ENCODE results near the gene DDX39B. TPM values are rescaled to one million over a fixed set of nuclear protein-coding genes. Genes with fewer than 3 reads are reported as not detected.

DDX39B gene
- polyA plus RNA-seq, 3 donors: 64.1 to 1,059 (median 67.8) TPM

DNA sequence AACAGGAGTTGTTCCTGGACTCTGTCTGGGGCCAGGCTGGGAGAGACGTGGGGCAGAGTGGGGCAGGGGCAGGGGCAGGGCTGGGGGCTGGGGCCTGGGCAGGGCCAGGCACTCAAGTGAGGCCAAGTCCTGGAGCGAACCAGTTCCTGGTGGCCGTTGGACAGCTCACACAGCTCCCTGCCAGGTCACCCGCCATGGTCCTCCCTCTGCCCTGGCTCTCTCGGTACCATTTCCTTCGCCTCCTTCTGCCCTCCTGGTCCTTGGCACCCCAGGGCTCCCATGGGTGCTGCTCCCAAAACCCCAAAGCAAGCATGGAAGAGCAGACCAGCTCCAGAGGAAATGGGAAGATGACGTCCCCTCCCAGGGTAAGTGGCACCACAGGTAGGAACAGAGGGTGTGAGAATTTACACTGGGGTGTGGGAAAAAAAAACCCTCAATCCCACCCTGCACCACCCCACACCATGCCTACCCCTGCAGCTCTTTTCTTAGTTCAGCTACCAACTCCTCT is 12.9 kb downstream of the DDX39B start, which contains the start of gene MCCD1:
MCCD1 (plus strand) TSS at position 142 of the 508 bp plus-strand sequence; CDS start at position 195, 53 bp downstream.
- no peak within 1 kb of the TSS for H3K9ac ChIP-seq (ENCODE audit: insufficient read depth, low read length, poor library complexity, severe bottlenecking)
- no peak within 1 kb of the TSS for H2AFZ ChIP-seq (ENCODE audit: insufficient read depth, low read depth, low read length, poor library complexity, severe bottlenecking)
- H3K9me3 ChIP-seq (replicated peaks in 1 of 2; ENCODE audit: control insufficient read depth in 1 of 2, insufficient read depth in 1 of 2, low read length in 2 of 2): no peaks in the 10 kb centered on the region
- H3K79me2 ChIP-seq (ENCODE audit: insufficient read depth, low read length): peaks cover 19% of the 10 kb centered on the region
- Mint-ChIP-seq H3K27ac (peak within 1 kb of the TSS; percentile 17 to 75 (median 65)), H3K4me1 (peaks cover 3% of the 10 kb centered on the region), H3K27me3 (ENCODE audit: low read depth in 3 of 3) (peaks cover 0 to 2% (median 1%) of the 10 kb centered on the region in 3 donors), H3K9me3 (no peaks in the 10 kb centered on the region), H3K4me3 (no peak within 1 kb of the TSS), H3K36me3 (peaks cover 43 to 48% of the 10 kb centered on the region in 2 donors)
- intact Hi-C loops (cut with micrococcal nuclease): no loop called here
- no peaks in the 10 kb centered on the region for H3K4me1 ChIP-seq (ENCODE audit: control insufficient read depth in 1 of 2, insufficient read depth in 2 of 2, low read length in 2 of 2)
- TF ChIP-seq, protein P1, sequence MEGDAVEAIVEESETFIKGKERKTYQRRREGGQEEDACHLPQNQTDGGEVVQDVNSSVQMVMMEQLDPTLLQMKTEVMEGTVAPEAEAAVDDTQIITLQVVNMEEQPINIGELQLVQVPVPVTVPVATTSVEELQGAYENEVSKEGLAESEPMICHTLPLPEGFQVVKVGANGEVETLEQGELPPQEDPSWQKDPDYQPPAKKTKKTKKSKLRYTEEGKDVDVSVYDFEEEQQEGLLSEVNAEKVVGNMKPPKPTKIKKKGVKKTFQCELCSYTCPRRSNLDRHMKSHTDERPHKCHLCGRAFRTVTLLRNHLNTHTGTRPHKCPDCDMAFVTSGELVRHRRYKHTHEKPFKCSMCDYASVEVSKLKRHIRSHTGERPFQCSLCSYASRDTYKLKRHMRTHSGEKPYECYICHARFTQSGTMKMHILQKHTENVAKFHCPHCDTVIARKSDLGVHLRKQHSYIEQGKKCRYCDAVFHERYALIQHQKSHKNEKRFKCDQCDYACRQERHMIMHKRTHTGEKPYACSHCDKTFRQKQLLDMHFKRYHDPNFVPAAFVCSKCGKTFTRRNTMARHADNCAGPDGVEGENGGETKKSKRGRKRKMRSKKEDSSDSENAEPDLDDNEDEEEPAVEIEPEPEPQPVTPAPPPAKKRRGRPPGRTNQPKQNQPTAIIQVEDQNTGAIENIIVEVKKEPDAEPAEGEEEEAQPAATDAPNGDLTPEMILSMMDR (IDR thresholded peaks at IDR 0.05): no peak
- H3K4me2 ChIP-seq (replicated peaks; ENCODE audit: extremely low read depth, low read length, poor library complexity, severe bottlenecking): no peak within 1 kb of the TSS
- H4K20me1 ChIP-seq (ENCODE audit: insufficient read depth, low read length): peaks cover 58% of the 10 kb centered on the region
- no peaks in the 10 kb centered on the region for H3K27me3 ChIP-seq (ENCODE audit: control insufficient read depth in 2 of 2, insufficient read depth in 2 of 2, low read length in 2 of 2)
- no peak within 1 kb of the TSS for H3K27ac ChIP-seq (ENCODE audit: low read depth in 1 of 2, low read length in 2 of 2)
- no peak for DNase-seq
- H3K36me3 ChIP-seq (replicated peaks in 1 of 2; ENCODE audit: control insufficient read depth in 1 of 2, insufficient read depth in 2 of 2, low read length in 2 of 2): peaks cover 44 to 47% of the 10 kb centered on the region in 2 donors
- no peak within 1 kb of the TSS for H3K4me3 ChIP-seq (replicated peaks in 1 of 3; ENCODE audit: low read depth in 2 of 3, low read length in 3 of 3)
- 97% methylated on average over 5 of the region's 7 CpGs for WGBS (ENCODE audit: insufficient coverage)

GRCh38 chr6:31528307-31528777 is 13.5 kb downstream of the DDX39B start:
- H3K27me3 Mint-ChIP-seq (ENCODE audit: low read depth in 3 of 3): peaks cover 0 to 2% (median 1%) of the 10 kb centered on the region in 3 donors
- H3K36me3 Mint-ChIP-seq: peaks cover 39 to 43% of the 10 kb centered on the region in 2 donors
- DNase-seq: no peak
- H3K9me3 ChIP-seq (replicated peaks in 1 of 2; ENCODE audit: control insufficient read depth in 1 of 2, insufficient read depth in 1 of 2, low read length in 2 of 2): no peaks in the 10 kb centered on the region
- no peak overlapping the region for H3K27ac ChIP-seq (ENCODE audit: low read depth in 1 of 2, low read length in 2 of 2)
- peaks cover 39 to 42% of the 10 kb centered on the region in 2 donors for H3K36me3 ChIP-seq (replicated peaks in 1 of 2; ENCODE audit: control insufficient read depth in 1 of 2, insufficient read depth in 2 of 2, low read length in 2 of 2)
- 100% methylated on average over 1 of the region's 4 CpGs for WGBS (ENCODE audit: insufficient coverage)
- peak overlapping the region in 4 of 7 donors; percentile 7 to 75 (median 41) for H3K27ac Mint-ChIP-seq
- no peaks in the 10 kb centered on the region for H3K9me3 Mint-ChIP-seq
- H3K4me1 Mint-ChIP-seq: peaks cover 3% of the 10 kb centered on the region
- TF ChIP-seq, protein P1 (IDR thresholded peaks at IDR 0.05): no peak
- intact Hi-C loops (cut with micrococcal nuclease): no loop called here
- peaks cover 53% of the 10 kb centered on the region for H4K20me1 ChIP-seq (ENCODE audit: insufficient read depth, low read length)
- no peak overlapping the region for H3K4me3 Mint-ChIP-seq
- no peak overlapping the region for H3K4me3 ChIP-seq (replicated peaks in 1 of 3; ENCODE audit: low read depth in 2 of 3, low read length in 3 of 3)
- H3K9ac ChIP-seq (ENCODE audit: insufficient read depth, low read length, poor library complexity, severe bottlenecking): no peak overlapping the region
- H3K4me2 ChIP-seq (replicated peaks; ENCODE audit: extremely low read depth, low read length, poor library complexity, severe bottlenecking): no peak overlapping the region
- H3K79me2 ChIP-seq (ENCODE audit: insufficient read depth, low read length): peaks cover 14% of the 10 kb centered on the region
- no peaks in the 10 kb centered on the region for H3K4me1 ChIP-seq (ENCODE audit: control insufficient read depth in 1 of 2, insufficient read depth in 2 of 2, low read length in 2 of 2)
- no peak overlapping the region for H2AFZ ChIP-seq (ENCODE audit: insufficient read depth, low read depth, low read length, poor library complexity, severe bottlenecking)
- H3K27me3 ChIP-seq (ENCODE audit: control insufficient read depth in 2 of 2, insufficient read depth in 2 of 2, low read length in 2 of 2): no peaks in the 10 kb centered on the region

Data from CD14-positive monocyte (primary cell).